Lower lobe of right lung (tissue), 2 donors: ENCODE measurements around the gene OTOF. TPM values are rescaled to one million over a fixed set of nuclear protein-coding genes. Genes with fewer than 3 reads are reported as not detected.

ENCODE experiments used
- ATAC-seq, 2 donors: fragments of 200-7000 bp; cut with Tn5 transposase; one replicate each; pipeline ENCODE4 v1.9.1; 2020 to 2022; ENCODE audit warnings: mild to moderate bottlenecking in 2 of 2, moderate library complexity in 2 of 2
- DNase-seq: peaks from one replicate; pipeline ENCODE4 v3.0.0-alpha.2; 2020
- H3K27ac ChIP-seq: fragments of 200-600 bp; one replicate; pipeline ENCODE4 v1.8.0; 2022
- H3K27me3 ChIP-seq: fragments of 200-600 bp; one replicate; pipeline ENCODE4 v1.8.0; 2022; ENCODE audit warnings: low read depth
- H3K36me3 ChIP-seq: fragments of 200-600 bp; one replicate; pipeline ENCODE4 v1.8.0; 2022; ENCODE audit warnings: mild to moderate bottlenecking
- H3K4me1 ChIP-seq: fragments of 200-600 bp; one replicate; pipeline ENCODE4 v1.8.0; 2022
- H3K4me3 ChIP-seq: fragments of 200-600 bp; one replicate; pipeline ENCODE4 v1.8.0; 2022; ENCODE audit warnings: mild to moderate bottlenecking
- H3K9me3 ChIP-seq: fragments of 200-600 bp; one replicate; pipeline ENCODE4 v1.8.0; 2022
- CTCF ChIP-seq: fragments of 200-600 bp; IDR thresholded peaks from one replicate; pipeline ENCODE4 v1.8.0; 2022; ENCODE audit warnings: antibody characterized with exemption, mild to moderate bottlenecking
- intact Hi-C: fragments of 100-400 bp; cut with DNase I; formaldehyde crosslinking; loops from one replicate; pipeline ENCODE4 v1.11.0; 2022
- total RNA-seq: library from RNA; stranded (reverse); fragmentation: NEBNext Ultra II Directional; extraction: Animal tissue kit (Norgen Biotek cat#: 25700); gene quantifications from one replicate; pipeline ENCODE4 v1.2.1, GENCODE V29; 2021
- donor health status: DM: no; HTN: yes; CAD: no; lungs with severe emphysema.

The OTOF gene
- total RNA-seq, 1 donor from 2014 or later = 0.35 TPM

DNA sequence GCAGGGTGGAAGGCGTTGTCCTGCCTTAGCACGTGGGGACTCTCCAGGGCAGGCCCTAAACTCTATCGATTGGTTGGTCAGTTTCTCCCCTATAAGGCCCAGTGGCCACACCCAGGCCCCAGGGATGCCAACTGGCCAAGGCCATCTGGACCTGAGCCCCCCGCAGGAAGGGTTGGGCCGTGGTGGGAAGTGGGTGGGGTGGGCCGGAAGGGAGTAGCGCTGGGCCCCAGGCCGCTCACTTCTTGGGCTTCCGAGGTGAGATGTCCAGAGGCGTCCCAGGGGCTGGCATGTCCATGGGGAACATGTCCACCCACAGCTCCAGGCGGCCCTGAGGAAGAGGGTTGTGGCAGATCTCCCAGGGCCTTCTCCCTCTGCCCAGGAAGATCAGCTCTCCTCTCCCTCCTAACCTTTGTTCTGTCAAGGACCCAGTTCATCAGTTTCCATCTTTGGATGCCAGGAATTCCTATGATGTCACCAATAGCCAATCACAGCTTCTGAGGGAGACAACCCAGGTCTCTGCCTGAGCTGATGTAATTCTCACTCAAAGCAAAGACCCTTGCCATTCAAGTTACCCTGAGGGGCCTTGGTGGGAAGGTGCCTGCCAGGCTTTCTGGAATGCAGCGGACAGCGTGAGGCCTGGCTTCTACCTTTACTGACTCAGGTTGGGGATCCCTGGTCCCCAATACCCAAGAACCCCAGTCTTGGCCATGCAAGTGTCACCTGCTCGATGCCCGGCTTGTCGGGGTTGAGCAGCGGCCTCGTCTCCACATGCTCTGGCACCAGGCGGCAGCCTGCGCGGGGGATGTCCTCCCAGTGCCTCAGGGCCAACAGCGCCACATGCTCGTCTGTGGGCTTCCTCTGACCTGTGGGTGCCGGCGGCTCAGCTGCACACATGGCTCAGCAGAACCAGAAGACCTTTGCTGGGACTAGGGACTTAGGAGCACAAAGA, 14.4 kb downstream of the OTOF start:
- H3K9me3 ChIP-seq = no peaks in the 10 kb centered on the region
- no peak for TF ChIP-seq CTCF
- DNase-seq (peak; percentile 41), ATAC-seq (no peak)
- intact Hi-C loops = no loop called here
- H3K4me1 ChIP-seq = no peaks in the 10 kb centered on the region
- H3K36me3 ChIP-seq = no peaks in the 10 kb centered on the region
- no peak overlapping the region for H3K4me3 ChIP-seq
- H3K27ac ChIP-seq = no peak overlapping the region
- no peaks in the 10 kb centered on the region for H3K27me3 ChIP-seq

- Histone ChIP-seq H3K27ac (no peak overlapping the region), H3K4me1 (no peaks in the 10 kb centered on the region), H3K4me3 (no peak overlapping the region), H3K27me3 (no peaks in the 10 kb centered on the region), H3K36me3 (no peaks in the 10 kb centered on the region), H3K9me3 (no peaks in the 10 kb centered on the region)
- TF ChIP-seq CTCF = peak; percentile 37
- intact Hi-C loops = no loop called here
- DNase-seq (peak; percentile 44), ATAC-seq (no peak)
Measured at GRCh38 chr2:26462511-26463243, 15.2 kb downstream of the OTOF start.

DNA sequence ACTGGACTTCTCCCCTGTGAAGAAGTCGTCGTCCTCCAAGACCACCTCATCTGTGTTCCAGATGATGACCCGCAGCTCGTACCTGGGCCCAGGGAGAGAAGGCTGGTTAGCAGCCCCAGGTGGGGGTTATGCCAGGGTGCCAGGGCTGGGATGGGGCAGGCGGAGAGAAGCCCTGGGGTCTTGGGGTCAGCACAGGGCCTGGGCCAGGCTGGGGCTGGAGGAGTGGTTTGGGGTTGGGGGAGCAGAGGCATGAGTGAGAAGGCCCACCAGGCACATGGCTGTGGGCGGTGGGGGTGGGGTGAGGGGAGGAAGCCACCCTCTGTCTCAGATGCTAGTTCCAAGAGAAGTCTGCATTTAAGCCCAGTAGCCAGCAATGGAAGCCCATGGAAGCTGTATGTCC, 15.8 kb downstream of the OTOF start:
- H3K9me3 ChIP-seq = no peaks in the 10 kb centered on the region
- no peak for TF ChIP-seq CTCF
- H3K36me3 ChIP-seq = no peaks in the 10 kb centered on the region
- H3K4me1 ChIP-seq = no peaks in the 10 kb centered on the region
- intact Hi-C loops = no loop called here
- no peak overlapping the region for H3K27ac ChIP-seq
- H3K4me3 ChIP-seq = no peak overlapping the region
- DNase-seq (peak; percentile 34), ATAC-seq (no peak)
- H3K27me3 ChIP-seq = no peaks in the 10 kb centered on the region

GRCh38 chr2:26461601-26462023, 16.3 kb downstream of the OTOF start:
- intact Hi-C loops = no loop called here
- no peak for TF ChIP-seq CTCF
- ATAC-seq (no peak), DNase-seq (peak; percentile 37)
- Histone ChIP-seq H3K27me3 (no peaks in the 10 kb centered on the region), H3K36me3 (no peaks in the 10 kb centered on the region), H3K9me3 (no peaks in the 10 kb centered on the region), H3K27ac (no peak overlapping the region), H3K4me1 (no peaks in the 10 kb centered on the region), H3K4me3 (no peak overlapping the region)

- H3K36me3 ChIP-seq = no peaks in the 10 kb centered on the region
- no peaks in the 10 kb centered on the region for H3K9me3 ChIP-seq
- no peak for ATAC-seq
- TF ChIP-seq CTCF = no peak
- DNase-seq = peak; percentile 37
- H3K27ac ChIP-seq = no peak overlapping the region
- no peaks in the 10 kb centered on the region for H3K4me1 ChIP-seq
- intact Hi-C loops = no loop called here
- no peaks in the 10 kb centered on the region for H3K27me3 ChIP-seq
- no peak overlapping the region for H3K4me3 ChIP-seq
Measured at GRCh38 chr2:26460613-26461031, 17.3 kb downstream of the OTOF start.
